Common myeloid progenitor, CD34-positive (primary cell): ENCODE data around the gene EXOC2.

Experiments
- CTCF ChIA-PET: fragments of 350-600 bp; sonication (Branson Sonifier 250); formaldehyde crosslinking; loops from one replicate; lab custom pipeline; 2021; ENCODE audit warnings: antibody characterized with exemption; lab: Charles Lee
- POLR2A ChIA-PET: fragments of 350-600 bp; sonication (Branson Sonifier 250); formaldehyde crosslinking; loops from one replicate; lab custom pipeline; 2021; ENCODE audit warnings: antibody characterized with exemption; lab: Charles Lee
- DNase-seq, 3 donors: peaks; one replicate each; pipeline versions ENCODE4 v3.0.0 to v3.0.0-alpha.2; 2013
- H3K27ac ChIP-seq, 2 experiments: 1 replicate in 1 of 2; 2 replicates in 1 of 2; pipeline ENCODE4 v1.7.0; 2013; ENCODE audit warnings: inconsistent platforms in 2 of 2, low read length in 2 of 2, mild to moderate bottlenecking in 2 of 2, low read depth in 1 of 2, moderate library complexity in 1 of 2; ENCODE audit not compliant: severe bottlenecking in 2 of 2, insufficient read depth in 1 of 2, poor library complexity in 1 of 2
- H3K27me3 ChIP-seq, 5 experiments: replicated peaks in 2 of 5; 1 replicate in 3 of 5; 2 replicates in 2 of 5; pipeline versions ENCODE4 v1.6.1 to v1.7.0; 2013; ENCODE audit warnings: low read length in 4 of 5, mild to moderate bottlenecking in 2 of 5, moderate library complexity in 2 of 5, inconsistent platforms in 1 of 5; ENCODE audit not compliant: insufficient read depth in 5 of 5, control insufficient read depth in 4 of 5
- H3K36me3 ChIP-seq, 4 experiments: 1 replicate in 2 of 4; 2 replicates in 2 of 4; pipeline versions ENCODE4 v1.6.1 to v1.7.0; 2013; ENCODE audit warnings: low read length in 3 of 4, control low read depth in 1 of 4, mild to moderate bottlenecking in 1 of 4; ENCODE audit not compliant: control insufficient read depth in 4 of 4, insufficient read depth in 4 of 4
- H3K4me1 ChIP-seq, 4 experiments: 1 replicate in 3 of 4; 2 replicates in 1 of 4; pipeline versions ENCODE4 v1.6.1 to v1.7.1; 2013; ENCODE audit warnings: low read length in 3 of 4, mild to moderate bottlenecking in 3 of 4, control low read depth in 1 of 4, inconsistent platforms in 1 of 4, moderate library complexity in 1 of 4; ENCODE audit not compliant: control insufficient read depth in 4 of 4, insufficient read depth in 4 of 4; ENCODE audit errors: control extremely low read depth in 1 of 4
- H3K4me3 ChIP-seq, 7 experiments: 1 replicate in 4 of 7; 2 replicates in 3 of 7; pipeline versions ENCODE4 v1.5.1 to v1.7.0; 2013; ENCODE audit warnings: mild to moderate bottlenecking in 7 of 7, low read length in 6 of 7, moderate library complexity in 6 of 7, inconsistent platforms in 2 of 7, low read depth in 2 of 7, control low read depth in 1 of 7; ENCODE audit not compliant: insufficient read depth in 4 of 7, control insufficient read depth in 1 of 7; ENCODE audit errors: extremely low read depth in 1 of 7
- H3K9me3 ChIP-seq, 5 experiments: 1 replicate in 4 of 5; 2 replicates in 1 of 5; pipeline versions ENCODE4 v1.6.1 to v1.7.1; 2013; ENCODE audit warnings: low read length in 4 of 5, mild to moderate bottlenecking in 2 of 5, inconsistent platforms in 1 of 5, low read depth in 1 of 5, moderate library complexity in 1 of 5; ENCODE audit not compliant: control insufficient read depth in 4 of 5, insufficient read depth in 2 of 5; ENCODE audit errors: control extremely low read depth in 1 of 5
- WGBS: methylation state at CpG from one replicate; pipeline ENCODE4 v1.1.5; 2013; ENCODE audit not compliant: insufficient coverage; 5-methylcytosine and 5-hydroxymethylcytosine counted together

Gene EXOC2

GRCh38 chr6:620166-620565 is 72.8 kb downstream of the EXOC2 start:
- no peak overlapping the region for H3K4me3 ChIP-seq
- no peaks in the 10 kb centered on the region for H3K27me3 ChIP-seq
- WGBS: 95% methylated on average over 10 of the region's 11 CpGs
- H3K27ac ChIP-seq: no peak overlapping the region
- POLR2A ChIA-PET: no interaction called here
- no peaks in the 10 kb centered on the region for H3K4me1 ChIP-seq
- DNase-seq: no peak
- peaks cover 4 to 17% (median 9%) of the 10 kb centered on the region in 4 experiments for H3K36me3 ChIP-seq
- no peaks in the 10 kb centered on the region for H3K9me3 ChIP-seq
- CTCF ChIA-PET: no interaction called here

GRCh38 chr6:617456-618100 is 75.4 kb downstream of the EXOC2 start:
- WGBS: 95% methylated on average over 6 of the region's 11 CpGs
- ChIA-PET POLR2A (no interaction called here), CTCF (interaction anchor here (2.5 kb wide), 1 partner anchor 24 kb away, joined by 6 read pairs; no protein-coding TSS in a partner anchor)
- Histone ChIP-seq H3K4me1 (no peaks in the 10 kb centered on the region), H3K27ac (no peak overlapping the region), H3K36me3 (peaks cover 4 to 26% (median 11%) of the 10 kb centered on the region in 4 experiments), H3K27me3 (no peaks in the 10 kb centered on the region), H3K9me3 (no peaks in the 10 kb centered on the region), H3K4me3 (no peak overlapping the region)
- no peak for DNase-seq

- no peaks in the 10 kb centered on the region for H3K9me3 ChIP-seq
- ChIA-PET POLR2A (no interaction called here), CTCF (no interaction called here)
- H3K27ac ChIP-seq: no peak overlapping the region
- WGBS: 96% methylated on average over 7 of the region's 7 CpGs
- no peak overlapping the region for H3K4me3 ChIP-seq
- peaks cover 2 to 22% (median 9%) of the 10 kb centered on the region in 4 experiments for H3K36me3 ChIP-seq
- DNase-seq: no peak
- no peaks in the 10 kb centered on the region for H3K27me3 ChIP-seq
- H3K4me1 ChIP-seq: peaks cover 0 to 8% (median 2%) of the 10 kb centered on the region in 4 experiments
Measured at GRCh38 chr6:613981-614380, 79.0 kb downstream of the EXOC2 start.

- Histone ChIP-seq H3K4me1 (peaks cover 0 to 8% (median 2%) of the 10 kb centered on the region in 4 experiments), H3K36me3 (peaks cover under 1 to 18% (median 6%) of the 10 kb centered on the region in 4 experiments), H3K27ac (no peak overlapping the region), H3K4me3 (no peak overlapping the region), H3K27me3 (no peaks in the 10 kb centered on the region), H3K9me3 (no peaks in the 10 kb centered on the region)
- ChIA-PET CTCF (no interaction called here), POLR2A (no interaction called here)
- DNase-seq: no peak
- WGBS: 0% methylated on average over 1 of the region's 4 CpGs
Measured at GRCh38 chr6:611928-612327, 81.0 kb downstream of the EXOC2 start.

- no peak overlapping the region for H3K27ac ChIP-seq
- no peaks in the 10 kb centered on the region for H3K27me3 ChIP-seq
- H3K36me3 ChIP-seq: peaks cover 1 to 24% (median 7%) of the 10 kb centered on the region in 4 experiments
- no CpG with 5 or more reads among the region's 2 CpGs for WGBS
- H3K4me3 ChIP-seq: no peak overlapping the region
- POLR2A ChIA-PET: no interaction called here
- H3K9me3 ChIP-seq: no peaks in the 10 kb centered on the region
- peak in 1 of 3 donors; percentile 4 for DNase-seq
- H3K4me1 ChIP-seq: peaks cover 0 to 8% (median 2%) of the 10 kb centered on the region in 4 experiments
- CTCF ChIA-PET: no interaction called here
Measured at GRCh38 chr6:610882-611281, 82.1 kb downstream of the EXOC2 start.

- Histone ChIP-seq H3K36me3 (peaks cover 0 to 20% (median 7%) of the 10 kb centered on the region in 4 experiments), H3K4me3 (no peak overlapping the region), H3K4me1 (peaks cover 0 to 8% (median 2%) of the 10 kb centered on the region in 4 experiments), H3K27me3 (no peaks in the 10 kb centered on the region), H3K9me3 (no peaks in the 10 kb centered on the region), H3K27ac (no peak overlapping the region)
- ChIA-PET CTCF (no interaction called here), POLR2A (no interaction called here)
- no peak for DNase-seq
- 100% methylated on average over 2 of the region's 4 CpGs for WGBS
Measured at GRCh38 chr6:609905-610304, 83.0 kb downstream of the EXOC2 start.

- Histone ChIP-seq H3K27ac (no peak overlapping the region), H3K4me3 (no peak overlapping the region), H3K36me3 (peaks cover 3 to 19% (median 5%) of the 10 kb centered on the region in 4 experiments), H3K27me3 (no peaks in the 10 kb centered on the region), H3K9me3 (no peaks in the 10 kb centered on the region), H3K4me1 (peaks cover 0 to 8% (median 2%) of the 10 kb centered on the region in 4 experiments)
- no peak for DNase-seq
- CTCF ChIA-PET: no interaction called here
- WGBS: 98% methylated on average over 13 of the region's 14 CpGs
- POLR2A ChIA-PET: no interaction called here
Measured at GRCh38 chr6:606829-607379, 86.0 kb downstream of the EXOC2 start.
